ENCODE data around the gene FKBP1A. TPM values are rescaled to one million over a fixed set of nuclear protein-coding genes. Genes with fewer than 3 reads are reported as not detected.

The FKBP1A gene
- total and polyA plus RNA-seq, 9 of the 15 experiments (the other 6 are each of a cell fraction or from before 2014, with no cell fraction given) = 48.8 to 502 (median 89.6) TPM

- TF ChIP-seq PYGO2 (tag; IDR thresholded peaks at IDR 0.05) (no peak), RBM34 (IDR thresholded peaks at IDR 0.05; ENCODE audit: borderline replicate concordance, insufficient read depth, low read length) (no peak), SRSF7 (optimal IDR thresholded peaks at IDR 0.05; ENCODE audit: low read depth, low read length) (no peak), ZFP36 (IDR thresholded peaks at IDR 0.05; ENCODE audit: low read depth, low read length, partially characterized antibody) (no peak), CBX2 (IDR thresholded peaks at IDR 0.05; ENCODE audit: insufficient read depth, low read length, poor library complexity, severe bottlenecking) (no peak), SOX6 (IDR thresholded peaks at IDR 0.05) (no peak), POLR2B (IDR thresholded peaks at IDR 0.05; ENCODE audit: low read depth, partially characterized antibody) (no peak), GABPB1 (CRISPR knock-in tag; IDR thresholded peaks at IDR 0.05) (no peak), BMI1 (IDR thresholded peaks at IDR 0.05; ENCODE audit: low read length) (peak; percentile 94), ZNF184 (CRISPR knock-in tag; IDR thresholded peaks at IDR 0.05) (no peak), FOXK1 (CRISPR knock-in tag; IDR thresholded peaks at IDR 0.05; ENCODE audit: borderline replicate concordance) (peak; percentile 49; the same call in 1 of the 2 replicates), ELF1 (tag; IDR thresholded peaks at IDR 0.05) (peak; percentile 87), RBM14 (IDR thresholded peaks at IDR 0.05; ENCODE audit: borderline replicate concordance, insufficient read depth, low read depth, low read length) (no peak), ZNF175 (CRISPR knock-in tag; IDR thresholded peaks at IDR 0.05; ENCODE audit: low read depth) (no peak), KLF13 (tag; IDR thresholded peaks at IDR 0.05; ENCODE audit: borderline replicate concordance, low read depth) (no peak), BCL6 (CRISPR knock-in tag; IDR thresholded peaks at IDR 0.05) (no peak), ETS2 (tag; IDR thresholded peaks at IDR 0.05; ENCODE audit: borderline replicate concordance, poor library complexity, severe bottlenecking) (no peak), ZNF140 (CRISPR knock-in tag; IDR thresholded peaks at IDR 0.05) (no peak), ATF7 (IDR thresholded peaks at IDR 0.05) (no peak), CBX1 (IDR thresholded peaks at IDR 0.05; ENCODE audit: low read depth) (no peak), BRD9 (IDR thresholded peaks at IDR 0.05; ENCODE audit: low read depth, partially characterized antibody) (no peak), POLR2H (tag; IDR thresholded peaks at IDR 0.05; ENCODE audit: low read depth) (no peak), ZFPM2 (CRISPR knock-in tag; IDR thresholded peaks at IDR 0.05) (no peak)
- TF ChIP-seq, protein P1, sequence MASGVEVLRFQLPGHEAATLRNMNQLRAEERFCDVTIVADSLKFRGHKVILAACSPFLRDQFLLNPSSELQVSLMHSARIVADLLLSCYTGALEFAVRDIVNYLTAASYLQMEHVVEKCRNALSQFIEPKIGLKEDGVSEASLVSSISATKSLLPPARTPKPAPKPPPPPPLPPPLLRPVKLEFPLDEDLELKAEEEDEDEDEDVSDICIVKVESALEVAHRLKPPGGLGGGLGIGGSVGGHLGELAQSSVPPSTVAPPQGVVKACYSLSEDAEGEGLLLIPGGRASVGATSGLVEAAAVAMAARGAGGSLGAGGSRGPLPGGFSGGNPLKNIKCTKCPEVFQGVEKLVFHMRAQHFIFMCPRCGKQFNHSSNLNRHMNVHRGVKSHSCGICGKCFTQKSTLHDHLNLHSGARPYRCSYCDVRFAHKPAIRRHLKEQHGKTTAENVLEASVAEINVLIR (CRISPR knock-in tag; IDR thresholded peaks at IDR 0.05) = no peak
- TF ChIP-seq, protein P2, sequence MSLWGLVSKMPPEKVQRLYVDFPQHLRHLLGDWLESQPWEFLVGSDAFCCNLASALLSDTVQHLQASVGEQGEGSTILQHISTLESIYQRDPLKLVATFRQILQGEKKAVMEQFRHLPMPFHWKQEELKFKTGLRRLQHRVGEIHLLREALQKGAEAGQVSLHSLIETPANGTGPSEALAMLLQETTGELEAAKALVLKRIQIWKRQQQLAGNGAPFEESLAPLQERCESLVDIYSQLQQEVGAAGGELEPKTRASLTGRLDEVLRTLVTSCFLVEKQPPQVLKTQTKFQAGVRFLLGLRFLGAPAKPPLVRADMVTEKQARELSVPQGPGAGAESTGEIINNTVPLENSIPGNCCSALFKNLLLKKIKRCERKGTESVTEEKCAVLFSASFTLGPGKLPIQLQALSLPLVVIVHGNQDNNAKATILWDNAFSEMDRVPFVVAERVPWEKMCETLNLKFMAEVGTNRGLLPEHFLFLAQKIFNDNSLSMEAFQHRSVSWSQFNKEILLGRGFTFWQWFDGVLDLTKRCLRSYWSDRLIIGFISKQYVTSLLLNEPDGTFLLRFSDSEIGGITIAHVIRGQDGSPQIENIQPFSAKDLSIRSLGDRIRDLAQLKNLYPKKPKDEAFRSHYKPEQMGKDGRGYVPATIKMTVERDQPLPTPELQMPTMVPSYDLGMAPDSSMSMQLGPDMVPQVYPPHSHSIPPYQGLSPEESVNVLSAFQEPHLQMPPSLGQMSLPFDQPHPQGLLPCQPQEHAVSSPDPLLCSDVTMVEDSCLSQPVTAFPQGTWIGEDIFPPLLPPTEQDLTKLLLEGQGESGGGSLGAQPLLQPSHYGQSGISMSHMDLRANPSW (CRISPR knock-in tag; IDR thresholded peaks at IDR 0.05) = no peak
- TF ChIP-seq, protein P3, sequence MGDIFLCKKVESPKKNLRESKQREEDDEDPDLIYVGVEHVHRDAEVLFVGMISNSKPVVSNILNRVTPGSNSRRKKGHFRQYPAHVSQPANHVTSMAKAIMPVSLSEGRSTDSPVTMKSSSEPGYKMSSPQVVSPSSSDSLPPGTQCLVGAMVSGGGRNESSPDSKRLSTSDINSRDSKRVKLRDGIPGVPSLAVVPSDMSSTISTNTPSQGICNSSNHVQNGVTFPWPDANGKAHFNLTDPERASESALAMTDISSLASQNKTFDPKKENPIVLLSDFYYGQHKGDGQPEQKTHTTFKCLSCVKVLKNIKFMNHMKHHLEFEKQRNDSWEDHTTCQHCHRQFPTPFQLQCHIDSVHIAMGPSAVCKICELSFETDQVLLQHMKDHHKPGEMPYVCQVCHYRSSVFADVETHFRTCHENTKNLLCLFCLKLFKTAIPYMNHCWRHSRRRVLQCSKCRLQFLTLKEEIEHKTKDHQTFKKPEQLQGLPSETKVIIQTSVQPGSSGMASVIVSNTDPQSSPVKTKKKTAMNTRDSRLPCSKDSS (IDR thresholded peaks at IDR 0.05; ENCODE audit: low read depth, partially characterized antibody) = no peak
These were observed 30.8 kb upstream of the FKBP1A start (continued) for GRCh38 chr20:1423625-1424106.

Data from K562 (cell line).